Parathyroid adenoma (tissue), 2 donors: Measurements from ENCODE around the gene PTK6.

ENCODE experiments used
- H2AFZ ChIP-seq: fragments of 300-600 bp; sonication (generic); one replicate; pipeline ENCODE4 v1.7.0; 2017; ENCODE audit warnings: antibody characterized with exemption, mild to moderate bottlenecking
- H3K27ac ChIP-seq: fragments of 300-600 bp; sonication (generic); one replicate; pipeline ENCODE4 v1.7.0; 2017
- H3K27me3 ChIP-seq: fragments of 300-600 bp; sonication (generic); one replicate; pipeline ENCODE4 v1.7.0; 2017; ENCODE audit warnings: low read length; ENCODE audit not compliant: control insufficient read depth, insufficient read depth
- H3K36me3 ChIP-seq: fragments of 300-600 bp; sonication (generic); one replicate; pipeline ENCODE4 v1.7.0; 2017; ENCODE audit warnings: low read length; ENCODE audit not compliant: control insufficient read depth, insufficient read depth
- H3K4me1 ChIP-seq: fragments of 300-600 bp; sonication (generic); one replicate; pipeline ENCODE4 v1.7.0; 2017; ENCODE audit warnings: control low read depth
- H3K4me2 ChIP-seq: fragments of 300-600 bp; sonication (generic); one replicate; pipeline ENCODE4 v1.7.0; 2017; ENCODE audit warnings: low read length
- H3K4me3 ChIP-seq: fragments of 300-600 bp; sonication (generic); one replicate; pipeline ENCODE4 v1.7.0; 2017; ENCODE audit warnings: low read depth, low read length
- H3K79me2 ChIP-seq: fragments of 300-600 bp; sonication (generic); one replicate; pipeline ENCODE4 v1.7.0; 2017; ENCODE audit warnings: control low read depth
- H3K9ac ChIP-seq: fragments of 300-600 bp; sonication (generic); one replicate; pipeline ENCODE4 v1.7.0; 2017; ENCODE audit warnings: mild to moderate bottlenecking
- H3K9me3 ChIP-seq: fragments of 300-600 bp; sonication (generic); one replicate; pipeline ENCODE4 v1.7.0; 2017; ENCODE audit warnings: low read length; ENCODE audit not compliant: control insufficient read depth
- CTCF ChIP-seq: fragments of 300-600 bp; sonication (generic); IDR thresholded peaks from one replicate; pipeline ENCODE4 v1.7.0; 2017; ENCODE audit warnings: antibody characterized with exemption, mild to moderate bottlenecking
- donor health status: primary hyperparathyroidism.

The PTK6 gene

GRCh38 chr20:63497946-63498935 is 38.9 kb downstream of the PTK6 start:
- H3K36me3 ChIP-seq: no peaks in the 10 kb centered on the region

GRCh38 chr20:63497138-63497945 is 39.8 kb downstream of the PTK6 start:
- Histone ChIP-seq H3K4me2 (peak overlapping the region; percentile 79), H3K4me3 (peak overlapping the region; percentile 55), H3K79me2 (no peaks in the 10 kb centered on the region), H3K27ac (no peak overlapping the region), H3K27me3 (no peaks in the 10 kb centered on the region), H3K4me1 (peaks cover 3% of the 10 kb centered on the region), H2AFZ (no peak overlapping the region), H3K9ac (no peak overlapping the region), H3K9me3 (no peaks in the 10 kb centered on the region), H3K36me3 (no peaks in the 10 kb centered on the region)
- TF ChIP-seq CTCF: no peak

More at GRCh38 chr20:63497946-63498935, 38.9 kb downstream of the PTK6 start:
- no peak overlapping the region for H3K27ac ChIP-seq
- peak overlapping the region; percentile 81 for H2AFZ ChIP-seq
- H3K4me3 ChIP-seq: peak overlapping the region; percentile 55
- peak overlapping the region; percentile 79 for H3K4me2 ChIP-seq
- no peaks in the 10 kb centered on the region for H3K27me3 ChIP-seq
- H3K9me3 ChIP-seq: no peaks in the 10 kb centered on the region
- no peak overlapping the region for H3K9ac ChIP-seq
- no peaks in the 10 kb centered on the region for H3K79me2 ChIP-seq
- TF ChIP-seq CTCF: no peak
- H3K4me1 ChIP-seq: peaks cover 3% of the 10 kb centered on the region

GRCh38 chr20:63496596-63497120 is 40.5 kb downstream of the PTK6 start:
- H3K27me3 ChIP-seq: no peaks in the 10 kb centered on the region
- no peaks in the 10 kb centered on the region for H3K36me3 ChIP-seq
- H3K4me1 ChIP-seq: peaks cover 3% of the 10 kb centered on the region
- H2AFZ ChIP-seq: peak overlapping the region; percentile 68
- no peaks in the 10 kb centered on the region for H3K79me2 ChIP-seq
- H3K9ac ChIP-seq: no peak overlapping the region
- no peak for TF ChIP-seq CTCF
- H3K27ac ChIP-seq: no peak overlapping the region
- H3K9me3 ChIP-seq: no peaks in the 10 kb centered on the region
- no peak overlapping the region for H3K4me3 ChIP-seq
- H3K4me2 ChIP-seq: peak overlapping the region; percentile 12

GRCh38 chr20:63495741-63496595 is 41.2 kb downstream of the PTK6 start:
- no peak overlapping the region for H3K27ac ChIP-seq
- peaks cover 3% of the 10 kb centered on the region for H3K4me1 ChIP-seq
- no peaks in the 10 kb centered on the region for H3K27me3 ChIP-seq
- peak overlapping the region; percentile 12 for H3K4me2 ChIP-seq
- peak overlapping the region; percentile 68 for H2AFZ ChIP-seq
- peak; percentile 95 for TF ChIP-seq CTCF
- H3K4me3 ChIP-seq: no peak overlapping the region
- no peak overlapping the region for H3K9ac ChIP-seq
- no peaks in the 10 kb centered on the region for H3K9me3 ChIP-seq
- H3K36me3 ChIP-seq: no peaks in the 10 kb centered on the region
- H3K79me2 ChIP-seq: no peaks in the 10 kb centered on the region
